ENCODE data around the gene TMEM87A.
A peak's percentile ranks its signal among the peaks of the same experiment; 100 is the strongest.

The TMEM87A gene

DNA sequence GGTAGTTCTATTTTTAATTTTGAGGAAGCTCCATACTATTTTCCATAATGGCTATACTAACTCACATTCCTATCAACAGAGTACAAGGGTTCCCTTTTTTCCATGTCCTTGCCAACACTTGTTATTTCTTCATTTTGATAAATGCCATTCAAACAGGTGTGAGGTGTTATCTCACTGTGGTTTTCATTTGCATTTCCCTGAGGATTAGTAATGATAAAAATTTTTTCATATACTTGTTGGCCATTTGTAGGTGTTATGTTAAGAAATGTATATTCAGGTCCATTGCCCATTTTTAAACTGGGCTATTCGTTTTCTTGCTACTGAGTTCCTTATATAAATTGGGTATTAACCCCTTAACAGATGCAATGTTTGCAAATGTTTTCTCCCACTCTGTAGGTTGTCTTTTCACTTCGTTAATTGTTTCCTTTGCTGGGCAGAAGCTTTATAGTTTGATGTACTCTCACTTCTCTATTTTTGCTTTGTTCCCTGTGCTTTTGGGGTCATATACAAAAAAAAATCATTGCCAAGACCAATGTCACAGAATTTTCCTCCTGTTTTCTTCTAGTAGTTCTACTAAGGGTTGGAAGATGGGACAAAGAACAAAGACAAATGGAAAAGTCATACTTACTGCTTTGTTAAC lies 54.2 kb downstream of the TMEM87A start:
- H3K9ac ChIP-seq (ENCODE audit: low read length), result no peak overlapping the region
- H3K4me3 ChIP-seq (ENCODE audit: low read depth in 1 of 2, low read length in 2 of 2), result no peak overlapping the region
- peaks cover 39% of the 10 kb centered on the region for H3K36me3 ChIP-seq (ENCODE audit: insufficient read depth, low read length)

DNA sequence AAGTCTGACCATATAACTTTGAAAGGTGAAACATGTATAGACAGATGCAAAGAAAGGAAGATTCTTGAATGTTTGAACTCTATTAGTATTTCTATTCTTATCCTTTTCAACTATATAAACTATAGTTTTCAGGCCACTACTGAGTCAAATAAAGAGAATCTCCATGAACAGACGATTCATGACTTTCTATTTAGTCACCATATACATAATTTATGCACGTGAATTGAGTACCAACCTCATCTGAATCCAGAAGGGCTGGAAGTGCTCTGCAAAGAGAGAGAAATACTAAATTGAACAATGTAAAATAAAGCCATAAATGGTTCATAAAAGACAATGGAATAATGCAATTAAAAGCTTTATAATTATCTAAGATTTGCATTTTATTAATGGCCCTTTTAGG lies 55.7 kb downstream of the TMEM87A start:
- no peak overlapping the region for H3K9ac ChIP-seq (ENCODE audit: low read length)
- H3K4me3 ChIP-seq (ENCODE audit: low read depth in 1 of 2, low read length in 2 of 2), result no peak overlapping the region
- H3K4me1 ChIP-seq (ENCODE audit: insufficient read depth, low read length), result no peaks in the 10 kb centered on the region
- H3K27ac ChIP-seq (ENCODE audit: low read depth, low read length), result no peak overlapping the region
- H3K36me3 ChIP-seq (ENCODE audit: insufficient read depth, low read length), result peaks cover 37% of the 10 kb centered on the region
- H3K27me3 ChIP-seq (ENCODE audit: control insufficient read depth in 1 of 2, insufficient read depth in 2 of 2, low read length in 2 of 2), result no peaks in the 10 kb centered on the region
- no peaks in the 10 kb centered on the region for H3K9me3 ChIP-seq (ENCODE audit: low read length)

More for the DNA sequence above, 54.2 kb downstream of the TMEM87A start:
- H3K9me3 ChIP-seq (ENCODE audit: low read length), result no peaks in the 10 kb centered on the region
- H3K27ac ChIP-seq (ENCODE audit: low read depth, low read length), result no peak overlapping the region
- no peaks in the 10 kb centered on the region for H3K27me3 ChIP-seq (ENCODE audit: control insufficient read depth in 1 of 2, insufficient read depth in 2 of 2, low read length in 2 of 2)
- H3K4me1 ChIP-seq (ENCODE audit: insufficient read depth, low read length), result no peaks in the 10 kb centered on the region

DNA sequence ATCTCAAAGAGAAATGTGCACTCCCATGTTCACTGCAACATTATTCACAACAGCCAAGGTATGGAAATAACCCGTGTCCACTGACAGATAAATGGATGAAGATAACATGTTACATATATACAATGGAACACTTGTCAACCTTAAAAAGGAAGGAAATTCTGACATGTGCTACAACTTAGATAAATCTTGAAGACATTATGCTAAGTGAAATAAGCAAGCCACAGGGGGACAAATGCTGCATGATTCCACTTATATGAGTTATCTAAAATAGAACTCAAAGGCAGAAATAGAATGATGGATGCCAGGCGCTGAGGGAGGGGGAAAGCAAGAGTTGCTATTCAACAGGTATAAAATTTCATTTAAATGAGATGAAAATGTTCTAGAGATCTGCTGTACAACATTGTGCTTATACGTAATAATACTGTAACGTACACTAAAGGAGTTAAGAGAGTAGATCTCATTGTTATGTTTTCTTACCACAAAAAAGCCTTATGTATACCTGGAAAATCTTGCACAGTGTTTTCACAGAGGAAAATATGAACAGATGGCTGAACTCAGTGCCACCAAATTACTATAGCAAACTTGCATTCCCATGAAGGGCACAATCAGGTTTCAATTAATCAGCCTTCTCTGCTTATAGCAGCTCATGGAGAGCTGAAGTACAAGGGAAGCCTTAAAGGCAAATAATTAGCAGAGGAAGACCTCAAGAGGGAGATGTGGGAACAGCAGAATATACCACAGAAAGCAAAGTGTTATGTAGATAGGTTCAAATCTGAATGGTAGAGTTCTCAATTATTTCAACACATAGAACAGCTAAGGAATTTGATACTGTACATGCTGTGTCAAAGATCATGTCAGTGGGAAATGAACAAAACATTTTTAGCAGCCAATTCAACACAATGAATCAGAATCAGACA lies 57.1 kb downstream of the TMEM87A start:
- Histone ChIP-seq H3K9ac (ENCODE audit: low read length) (no peak overlapping the region), H3K4me1 (ENCODE audit: insufficient read depth, low read length) (no peaks in the 10 kb centered on the region), H3K9me3 (ENCODE audit: low read length) (no peaks in the 10 kb centered on the region), H3K27me3 (ENCODE audit: control insufficient read depth in 1 of 2, insufficient read depth in 2 of 2, low read length in 2 of 2) (no peaks in the 10 kb centered on the region), H3K4me3 (ENCODE audit: low read depth in 1 of 2, low read length in 2 of 2) (no peak overlapping the region), H3K36me3 (ENCODE audit: insufficient read depth, low read length) (peaks cover 48% of the 10 kb centered on the region), H3K27ac (ENCODE audit: low read depth, low read length) (no peak overlapping the region)

DNA sequence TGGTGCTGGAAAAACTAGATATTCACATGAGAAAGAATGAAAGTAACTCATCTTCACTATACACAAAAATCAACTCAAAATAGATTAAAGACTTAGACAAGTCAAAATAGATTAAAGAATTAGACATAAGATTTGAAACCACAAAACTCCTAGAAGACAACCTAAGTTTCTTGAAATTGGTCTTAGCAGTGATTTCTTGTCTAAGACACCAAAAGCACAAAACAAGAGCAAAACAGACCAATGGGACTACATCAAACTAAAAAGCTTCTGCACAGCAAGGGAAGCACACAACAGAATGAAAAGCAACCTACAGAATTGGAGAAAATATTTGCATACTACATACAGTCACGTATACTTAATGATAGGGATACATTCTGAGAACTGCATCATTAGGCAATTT lies 58.6 kb downstream of the TMEM87A start:
- H3K36me3 ChIP-seq (ENCODE audit: insufficient read depth, low read length), result peaks cover 48% of the 10 kb centered on the region
- no peak overlapping the region for H3K9ac ChIP-seq (ENCODE audit: low read length)
- no peaks in the 10 kb centered on the region for H3K4me1 ChIP-seq (ENCODE audit: insufficient read depth, low read length)
- H3K9me3 ChIP-seq (ENCODE audit: low read length), result no peaks in the 10 kb centered on the region
- H3K27me3 ChIP-seq (ENCODE audit: control insufficient read depth in 1 of 2, insufficient read depth in 2 of 2, low read length in 2 of 2), result no peaks in the 10 kb centered on the region
- no peak overlapping the region for H3K27ac ChIP-seq (ENCODE audit: low read depth, low read length)
- H3K4me3 ChIP-seq (ENCODE audit: low read depth in 1 of 2, low read length in 2 of 2), result no peak overlapping the region

DNA sequence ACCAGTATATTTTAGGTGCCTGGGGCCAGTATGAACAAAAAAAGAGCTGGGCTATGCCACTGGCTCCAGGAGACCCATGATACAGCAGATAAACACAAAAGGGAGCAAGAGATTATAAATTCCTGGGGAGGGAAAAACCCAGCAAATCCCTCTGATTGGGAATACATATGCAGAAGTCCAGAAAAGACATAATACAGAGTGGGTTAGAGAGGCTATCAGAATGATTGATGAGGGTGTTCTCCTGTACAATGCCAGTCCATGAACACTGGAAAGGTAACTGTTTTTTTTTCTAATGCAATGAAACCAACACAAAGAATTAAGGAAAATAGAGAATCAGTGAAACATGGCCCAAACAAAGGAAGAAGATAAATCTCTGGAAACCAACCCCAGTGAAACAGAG lies 59.7 kb downstream of the TMEM87A start:
- no peaks in the 10 kb centered on the region for H3K27me3 ChIP-seq (ENCODE audit: control insufficient read depth in 1 of 2, insufficient read depth in 2 of 2, low read length in 2 of 2)
- H3K4me3 ChIP-seq (ENCODE audit: low read depth in 1 of 2, low read length in 2 of 2), result no peak overlapping the region
- no peaks in the 10 kb centered on the region for H3K9me3 ChIP-seq (ENCODE audit: low read length)
- peaks cover 38% of the 10 kb centered on the region for H3K36me3 ChIP-seq (ENCODE audit: insufficient read depth, low read length)
- H3K4me1 ChIP-seq (ENCODE audit: insufficient read depth, low read length), result no peaks in the 10 kb centered on the region
- H3K27ac ChIP-seq (ENCODE audit: low read depth, low read length), result no peak overlapping the region
- no peak overlapping the region for H3K9ac ChIP-seq (ENCODE audit: low read length)

DNA sequence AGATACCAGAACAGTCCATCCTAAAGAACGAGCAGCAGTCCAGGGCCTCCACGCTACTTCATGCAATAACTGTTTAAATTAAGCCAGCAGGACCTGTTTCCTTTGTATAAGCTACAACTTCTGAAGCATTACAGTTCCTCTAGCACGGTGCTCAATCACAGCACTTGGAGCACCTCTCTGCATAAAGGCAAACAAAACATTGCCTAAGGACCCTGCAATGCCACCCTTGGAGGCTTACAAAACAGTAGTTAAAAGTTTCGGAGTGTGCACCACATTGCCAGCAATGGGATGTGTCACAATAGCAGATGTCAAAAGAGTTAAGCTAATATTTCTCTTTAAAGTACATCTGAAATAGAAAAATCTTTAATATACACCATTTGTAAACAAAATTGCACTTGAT lies 62.5 kb downstream of the TMEM87A start:
- H3K4me3 ChIP-seq (ENCODE audit: low read depth in 1 of 2, low read length in 2 of 2), result no peak overlapping the region
- H3K27ac ChIP-seq (ENCODE audit: low read depth, low read length), result no peak overlapping the region
- no peaks in the 10 kb centered on the region for H3K9me3 ChIP-seq (ENCODE audit: low read length)
- H3K27me3 ChIP-seq (ENCODE audit: control insufficient read depth in 1 of 2, insufficient read depth in 2 of 2, low read length in 2 of 2), result no peaks in the 10 kb centered on the region
- H3K4me1 ChIP-seq (ENCODE audit: insufficient read depth, low read length), result peaks cover 18% of the 10 kb centered on the region
- peaks cover 21% of the 10 kb centered on the region for H3K36me3 ChIP-seq (ENCODE audit: insufficient read depth, low read length)
- H3K9ac ChIP-seq (ENCODE audit: low read length), result no peak overlapping the region

DNA sequence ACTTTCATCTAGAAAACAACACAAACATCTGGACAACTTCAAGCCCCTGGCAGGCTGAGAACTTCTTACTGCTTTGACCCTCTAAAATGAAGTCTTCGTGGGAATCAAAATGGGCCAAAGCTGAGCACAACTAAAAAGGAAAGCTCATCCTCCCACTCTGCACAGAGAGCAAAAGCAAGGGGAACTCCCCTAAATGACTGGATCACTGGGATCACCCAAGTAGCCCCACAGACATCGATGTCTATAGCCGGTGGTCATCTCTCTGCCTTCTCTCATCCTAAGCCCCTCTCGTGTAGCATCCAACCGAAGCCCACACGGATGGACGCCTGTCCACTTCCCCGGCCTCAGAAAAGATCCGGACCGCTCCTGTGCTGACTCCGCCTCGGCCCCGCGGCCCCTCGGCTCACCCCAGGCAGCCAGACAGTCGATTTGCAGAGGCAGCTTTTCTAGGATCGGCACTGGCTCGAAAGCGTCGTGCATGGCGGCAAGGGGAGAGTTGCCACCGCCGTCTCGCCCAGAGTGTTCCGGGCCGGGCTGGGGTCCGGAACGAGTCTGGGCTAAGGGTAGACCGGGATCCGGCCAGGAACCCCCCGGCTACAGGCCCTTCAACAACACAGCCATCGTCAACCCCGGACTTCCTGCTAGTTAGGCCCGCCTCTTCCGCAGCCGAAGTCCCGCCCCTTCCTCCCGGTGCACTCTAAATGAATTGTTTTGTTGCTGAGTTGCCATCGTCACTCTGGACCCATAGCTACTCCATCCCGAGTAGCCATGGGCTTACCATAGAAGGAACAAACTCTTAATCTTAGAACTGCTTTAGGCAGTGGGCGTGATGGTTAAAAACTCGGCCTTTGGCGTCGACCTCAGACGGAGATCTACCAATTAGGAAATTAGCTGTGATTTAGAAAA lies 65.3 kb downstream of the TMEM87A start, which contains the start of gene VPS39:
VPS39 (minus strand) TSS at position 631 of the 906 bp plus-strand sequence; CDS start at position 480, 151 bp downstream.
- peaks cover 16% of the 10 kb centered on the region for H3K36me3 ChIP-seq (ENCODE audit: insufficient read depth, low read length)
- no peaks in the 10 kb centered on the region for H3K9me3 ChIP-seq (ENCODE audit: low read length)
- peak within 1 kb of the TSS; percentile 96 for H3K9ac ChIP-seq (ENCODE audit: low read length)
- peaks cover 18% of the 10 kb centered on the region for H3K4me1 ChIP-seq (ENCODE audit: insufficient read depth, low read length)
- peak within 1 kb of the TSS; percentile 98 to 100 for H3K4me3 ChIP-seq (ENCODE audit: low read depth in 1 of 2, low read length in 2 of 2)
- peak within 1 kb of the TSS; percentile 90 for H3K27ac ChIP-seq (ENCODE audit: low read depth, low read length)
- no peaks in the 10 kb centered on the region for H3K27me3 ChIP-seq (ENCODE audit: control insufficient read depth in 1 of 2, insufficient read depth in 2 of 2, low read length in 2 of 2)

DNA sequence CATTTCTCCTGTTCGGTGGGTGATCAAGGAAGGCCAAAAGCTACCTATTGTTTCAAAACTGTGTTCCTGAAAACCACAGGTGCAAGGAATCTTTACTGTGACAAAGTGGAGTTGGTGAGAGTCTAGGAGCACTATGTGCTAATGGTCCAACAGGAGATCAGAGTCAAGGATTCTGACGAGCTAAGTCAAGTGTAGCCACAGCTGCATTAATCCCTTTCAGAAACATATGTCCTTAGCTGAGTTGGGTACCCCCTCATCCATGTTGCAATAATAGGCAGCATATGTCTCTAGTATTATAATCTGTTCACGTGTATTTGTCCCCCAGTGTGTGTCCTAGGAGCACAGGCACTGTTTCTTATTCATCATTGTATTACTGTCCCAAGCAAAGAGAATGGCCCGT lies 66.8 kb downstream of the TMEM87A start:
- no peak overlapping the region for H3K4me3 ChIP-seq (ENCODE audit: low read depth in 1 of 2, low read length in 2 of 2)
- no peak overlapping the region for H3K9ac ChIP-seq (ENCODE audit: low read length)
- no peaks in the 10 kb centered on the region for H3K9me3 ChIP-seq (ENCODE audit: low read length)
- no peak overlapping the region for H3K27ac ChIP-seq (ENCODE audit: low read depth, low read length)
- peaks cover 18% of the 10 kb centered on the region for H3K4me1 ChIP-seq (ENCODE audit: insufficient read depth, low read length)
- H3K27me3 ChIP-seq (ENCODE audit: control insufficient read depth in 1 of 2, insufficient read depth in 2 of 2, low read length in 2 of 2), result no peaks in the 10 kb centered on the region
- peaks cover 4% of the 10 kb centered on the region for H3K36me3 ChIP-seq (ENCODE audit: insufficient read depth, low read length)

DNA sequence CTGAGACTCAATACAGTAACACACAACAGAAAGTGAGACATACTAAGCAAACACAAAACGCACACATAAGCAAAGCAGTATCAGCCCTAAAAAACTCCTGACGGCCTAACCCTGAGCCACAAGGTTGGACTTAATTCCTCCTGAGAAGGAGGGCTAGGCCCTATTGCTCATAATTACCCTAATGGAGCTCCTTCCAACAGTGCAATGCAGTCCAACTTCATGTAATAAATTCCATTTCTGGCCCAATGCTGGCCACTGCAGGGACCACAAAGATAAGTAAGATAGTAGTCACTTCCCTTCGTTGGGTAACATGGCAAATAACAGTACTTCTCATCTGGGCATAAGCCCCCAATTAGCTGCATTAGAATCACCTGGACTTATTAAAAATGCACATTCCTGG lies 69.3 kb downstream of the TMEM87A start:
- Histone ChIP-seq H3K9ac (ENCODE audit: low read length) (no peak overlapping the region), H3K36me3 (ENCODE audit: insufficient read depth, low read length) (peaks cover 6% of the 10 kb centered on the region), H3K4me1 (ENCODE audit: insufficient read depth, low read length) (peaks cover 18% of the 10 kb centered on the region), H3K27me3 (ENCODE audit: control insufficient read depth in 1 of 2, insufficient read depth in 2 of 2, low read length in 2 of 2) (no peaks in the 10 kb centered on the region), H3K9me3 (ENCODE audit: low read length) (no peaks in the 10 kb centered on the region), H3K27ac (ENCODE audit: low read depth, low read length) (no peak overlapping the region), H3K4me3 (ENCODE audit: low read depth in 1 of 2, low read length in 2 of 2) (no peak overlapping the region)

DNA sequence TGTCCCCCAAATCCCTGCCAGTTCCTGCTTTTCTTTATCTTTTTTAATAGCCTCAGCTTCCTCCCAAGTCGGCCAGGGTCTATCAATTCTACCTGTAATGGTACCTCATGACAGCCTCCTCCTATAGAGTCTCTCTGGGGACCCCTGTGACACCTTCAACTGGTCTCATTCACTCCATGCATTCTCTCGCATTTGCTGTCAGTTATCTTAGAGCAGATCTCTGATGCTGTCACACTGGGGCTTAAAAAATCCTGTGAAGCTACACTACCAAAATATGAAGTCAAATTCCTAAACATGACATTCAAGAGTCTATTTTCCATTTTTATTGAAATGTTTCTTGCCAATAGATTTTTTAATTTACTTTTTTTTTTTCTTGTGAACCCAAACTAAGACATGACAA lies 70.6 kb downstream of the TMEM87A start:
- no peak overlapping the region for H3K9ac ChIP-seq (ENCODE audit: low read length)
- no peak overlapping the region for H3K27ac ChIP-seq (ENCODE audit: low read depth, low read length)
- no peaks in the 10 kb centered on the region for H3K27me3 ChIP-seq (ENCODE audit: control insufficient read depth in 1 of 2, insufficient read depth in 2 of 2, low read length in 2 of 2)
- H3K4me1 ChIP-seq (ENCODE audit: insufficient read depth, low read length), result peaks cover 18% of the 10 kb centered on the region
- H3K36me3 ChIP-seq (ENCODE audit: insufficient read depth, low read length), result peaks cover 12% of the 10 kb centered on the region
- no peaks in the 10 kb centered on the region for H3K9me3 ChIP-seq (ENCODE audit: low read length)
- H3K4me3 ChIP-seq (ENCODE audit: low read depth in 1 of 2, low read length in 2 of 2), result no peak overlapping the region

DNA sequence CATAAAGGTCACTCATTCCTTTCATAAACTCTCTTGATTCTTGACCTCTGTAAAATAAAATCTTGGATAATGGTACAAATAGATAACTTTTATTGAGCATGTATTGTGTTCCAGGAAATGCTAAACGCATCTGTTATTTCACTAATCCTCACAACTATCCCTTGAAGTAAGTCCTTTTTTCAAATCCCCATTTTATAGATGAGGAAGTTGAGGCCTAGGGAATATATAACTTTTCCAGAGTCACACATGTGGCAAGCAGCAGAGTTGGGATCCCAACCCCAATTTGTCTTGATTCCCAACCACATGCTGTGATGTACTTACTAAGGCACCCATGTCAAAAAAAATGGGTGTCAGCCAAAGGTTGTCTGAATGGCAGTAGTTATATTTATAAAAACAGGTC lies 71.4 kb downstream of the TMEM87A start:
- Histone ChIP-seq H3K4me1 (ENCODE audit: insufficient read depth, low read length) (peaks cover 10% of the 10 kb centered on the region), H3K27ac (ENCODE audit: low read depth, low read length) (no peak overlapping the region), H3K4me3 (ENCODE audit: low read depth in 1 of 2, low read length in 2 of 2) (no peak overlapping the region), H3K9me3 (ENCODE audit: low read length) (no peaks in the 10 kb centered on the region), H3K27me3 (ENCODE audit: control insufficient read depth in 1 of 2, insufficient read depth in 2 of 2, low read length in 2 of 2) (no peaks in the 10 kb centered on the region), H3K9ac (ENCODE audit: low read length) (no peak overlapping the region), H3K36me3 (ENCODE audit: insufficient read depth, low read length) (peaks cover 16% of the 10 kb centered on the region)
